SW480 (cell line): Measurements from ENCODE around the gene KCNH6.

Source experiments
- DNase-seq: peaks from one replicate; pipeline ENCODE4 v3.0.0-alpha.2; 2016; ENCODE audit warnings: low spot score

The KCNH6 gene

GRCh38 chr17:63512896-63513644 is 10.1 kb upstream of the KCNH6 start:
- no peak for DNase-seq

GRCh38 chr17:63514477-63514876 is 8.7 kb upstream of the KCNH6 start:
- no peak for DNase-seq

GRCh38 chr17:63514974-63515373 is 8.2 kb upstream of the KCNH6 start:
- DNase-seq: no peak

GRCh38 chr17:63515426-63515825 is 7.7 kb upstream of the KCNH6 start:
- DNase-seq: no peak

- peak; percentile 92 for DNase-seq
These were observed 6.0 kb upstream of the KCNH6 start for GRCh38 chr17:63516910-63517824.

GRCh38 chr17:63517825-63518534 is 5.2 kb upstream of the KCNH6 start:
- no peak for DNase-seq

- DNase-seq: no peak
These were observed 3.9 kb upstream of the KCNH6 start for GRCh38 chr17:63519116-63519881.

- peak; percentile 84 for DNase-seq
These were observed 2.9 kb upstream of the KCNH6 start for GRCh38 chr17:63519972-63520882.

GRCh38 chr17:63524051-63524450 is 893 bp downstream of the KCNH6 start:
- DNase-seq: no peak

- DNase-seq: no peak
These were observed 2.2 kb downstream of the KCNH6 start for GRCh38 chr17:63525190-63525946.

GRCh38 chr17:63526861-63527260 is 3.7 kb downstream of the KCNH6 start:
- DNase-seq: no peak

GRCh38 chr17:63528183-63528582 is 5.0 kb downstream of the KCNH6 start:
- DNase-seq: no peak

GRCh38 chr17:63529711-63530556 is 6.8 kb downstream of the KCNH6 start:
- DNase-seq: no peak

- DNase-seq: no peak
These were observed 7.4 kb downstream of the KCNH6 start for GRCh38 chr17:63530557-63531021.

- DNase-seq: no peak
These were observed 8.1 kb downstream of the KCNH6 start for GRCh38 chr17:63531022-63531965.

GRCh38 chr17:63533433-63534077 is 10.4 kb downstream of the KCNH6 start:
- no peak for DNase-seq

GRCh38 chr17:63534078-63534570 is 11.0 kb downstream of the KCNH6 start:
- no peak for DNase-seq
